Left ventricle myocardium inferior (tissue), 1 donor: ENCODE results near the gene KATNBL1. TPM values are rescaled to one million over a fixed set of nuclear protein-coding genes. Genes with fewer than 3 reads are reported as not detected.

Experiments used
- DNase-seq: peaks from one replicate; pipeline ENCODE4 v3.0.0-alpha.2; 2020
- H3K27ac ChIP-seq: fragments of 200-600 bp; replicated peaks from 2 replicates; pipeline ENCODE4 v1.8.0; 2021
- H3K27me3 ChIP-seq: fragments of 200-600 bp; 2 replicates; pipeline ENCODE4 v1.8.0; 2021; ENCODE audit warnings: low read depth
- H3K36me3 ChIP-seq: fragments of 200-600 bp; 2 replicates; pipeline ENCODE4 v1.8.0; 2021
- H3K4me1 ChIP-seq: fragments of 200-600 bp; 2 replicates; pipeline ENCODE4 v1.8.0; 2021
- H3K4me3 ChIP-seq: fragments of 200-600 bp; 2 replicates; pipeline ENCODE4 v1.8.0; 2021; ENCODE audit warnings: mild to moderate bottlenecking, moderate library complexity
- H3K9me3 ChIP-seq: fragments of 200-600 bp; replicated peaks from 2 replicates; pipeline ENCODE4 v1.8.0; 2021
- CTCF ChIP-seq: fragments of 200-600 bp; IDR thresholded peaks from 2 replicates; pipeline ENCODE4 v1.8.0; 2021; ENCODE audit warnings: antibody characterized with exemption, mild to moderate bottlenecking, borderline replicate concordance
- intact Hi-C: fragments of 100-400 bp; cut with micrococcal nuclease; formaldehyde crosslinking; loops from one replicate; pipeline ENCODE4 v1.11.0; 2022
- total RNA-seq: library from RNA; stranded (reverse); fragmentation: NEBNext Ultra II Directional; extraction: Animal tissue kit (Norgen Biotek cat#: 25700); gene quantifications from one replicate; pipeline ENCODE4 v1.2.1, GENCODE V29; 2021
- donor health status: DM: no; HTN: yes; CAD: no; lungs with severe emphysema.

Gene KATNBL1
- total RNA-seq, 1 donor from 2014 or later, result 14.9 TPM

- no peak overlapping the region for H3K27ac ChIP-seq
- TF ChIP-seq CTCF, result no peak
- intact Hi-C loops, result no loop called here
Measured at GRCh38 chr15:34133511-34133910, 76.4 kb downstream of the KATNBL1 start.

GRCh38 chr15:34132881-34133280 lies 77.0 kb downstream of the KATNBL1 start:
- Histone ChIP-seq H3K4me3 (no peak overlapping the region), H3K9me3 (no peaks in the 10 kb centered on the region), H3K27me3 (no peaks in the 10 kb centered on the region), H3K27ac (no peak overlapping the region), H3K4me1 (no peaks in the 10 kb centered on the region), H3K36me3 (no peaks in the 10 kb centered on the region)
- TF ChIP-seq CTCF, result no peak
- DNase-seq, result no peak
- intact Hi-C loops, result no loop called here

More at GRCh38 chr15:34133511-34133910, 76.4 kb downstream of the KATNBL1 start:
- Histone ChIP-seq H3K36me3 (peaks cover 5% of the 10 kb centered on the region), H3K4me1 (no peaks in the 10 kb centered on the region), H3K4me3 (no peak overlapping the region), H3K27me3 (no peaks in the 10 kb centered on the region), H3K9me3 (no peaks in the 10 kb centered on the region)
- DNase-seq, result no peak

- DNase-seq, result no peak
- Histone ChIP-seq H3K27me3 (no peaks in the 10 kb centered on the region), H3K4me1 (no peaks in the 10 kb centered on the region), H3K27ac (no peak overlapping the region), H3K36me3 (no peaks in the 10 kb centered on the region), H3K9me3 (no peaks in the 10 kb centered on the region), H3K4me3 (no peak overlapping the region)
- intact Hi-C loops, result no loop called here
- no peak for TF ChIP-seq CTCF
Measured at GRCh38 chr15:34128898-34129297, 81.0 kb downstream of the KATNBL1 start.

- intact Hi-C loops, result no loop called here
- H3K27me3 ChIP-seq, result no peaks in the 10 kb centered on the region
- H3K36me3 ChIP-seq, result no peaks in the 10 kb centered on the region
- H3K9me3 ChIP-seq, result no peaks in the 10 kb centered on the region
- no peak for DNase-seq
- TF ChIP-seq CTCF, result no peak
- H3K4me1 ChIP-seq, result no peaks in the 10 kb centered on the region
- H3K27ac ChIP-seq, result no peak overlapping the region
- H3K4me3 ChIP-seq, result no peak overlapping the region
Measured at GRCh38 chr15:34126522-34126921, 83.4 kb downstream of the KATNBL1 start.

- H3K27ac ChIP-seq, result no peak overlapping the region
- no peak overlapping the region for H3K4me3 ChIP-seq
- H3K27me3 ChIP-seq, result no peaks in the 10 kb centered on the region
- intact Hi-C loops, result no loop called here
- no peak for TF ChIP-seq CTCF
- DNase-seq, result no peak
- no peaks in the 10 kb centered on the region for H3K36me3 ChIP-seq
- H3K9me3 ChIP-seq, result no peaks in the 10 kb centered on the region
- H3K4me1 ChIP-seq, result no peaks in the 10 kb centered on the region
Measured at GRCh38 chr15:34125945-34126344, 84.0 kb downstream of the KATNBL1 start.

- intact Hi-C loops, result no loop called here
- Histone ChIP-seq H3K4me1 (no peaks in the 10 kb centered on the region), H3K27me3 (no peaks in the 10 kb centered on the region), H3K4me3 (no peak overlapping the region), H3K9me3 (no peaks in the 10 kb centered on the region), H3K36me3 (no peaks in the 10 kb centered on the region), H3K27ac (no peak overlapping the region)
- no peak for TF ChIP-seq CTCF
- no peak for DNase-seq
Measured at GRCh38 chr15:34124651-34125050, 85.2 kb downstream of the KATNBL1 start.
